NCI-H82 (cell line): ENCODE measurements around the gene LAD1.

Experiments used
- DNase-seq: peaks from one replicate; lab custom pipeline; 2025; lab: John Stamatoyannopoulos, UW

The LAD1 gene

DNA sequence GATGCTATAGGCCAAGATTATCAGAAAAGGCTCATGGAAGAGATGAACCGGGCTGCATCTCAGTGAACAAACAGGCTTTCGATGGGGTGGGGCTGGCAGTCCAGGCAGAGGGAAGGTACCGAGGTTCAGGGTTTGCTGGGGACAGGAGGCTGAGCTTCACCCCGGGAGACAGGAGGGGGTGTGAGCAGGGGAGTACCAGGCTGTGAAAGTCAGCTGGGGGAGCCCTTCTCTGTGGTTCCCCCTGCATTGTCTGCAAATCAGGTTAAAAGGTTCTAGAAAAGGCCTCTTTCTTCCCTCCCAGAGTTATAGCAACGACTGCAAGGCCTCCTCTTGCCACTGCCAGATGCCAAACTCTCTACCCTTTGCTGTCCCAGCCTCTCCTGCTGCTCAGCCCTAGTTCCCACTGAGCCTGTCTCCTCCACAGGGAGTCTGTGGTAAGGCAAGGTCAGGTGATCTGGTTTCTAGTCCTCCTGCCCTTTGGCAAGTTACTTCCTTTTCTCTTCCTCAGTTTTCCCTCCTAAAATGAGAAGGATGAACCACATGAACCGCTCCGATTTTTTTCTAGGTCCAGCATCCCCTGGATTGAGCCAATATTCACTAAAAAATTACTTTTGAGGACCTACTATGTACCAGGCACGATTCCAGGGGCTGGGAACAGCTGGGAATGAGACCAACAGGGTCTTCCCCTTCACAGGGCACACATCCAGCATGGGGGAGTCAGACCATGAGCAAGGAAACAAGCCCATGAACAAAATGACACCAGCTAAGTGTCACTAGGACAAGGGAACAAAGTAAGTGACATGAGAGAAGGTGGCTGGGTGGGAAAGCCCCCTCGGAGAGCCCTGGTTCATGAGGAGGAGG, 7.2 kb downstream of the LAD1 start:
- DNase-seq: no peak

DNA sequence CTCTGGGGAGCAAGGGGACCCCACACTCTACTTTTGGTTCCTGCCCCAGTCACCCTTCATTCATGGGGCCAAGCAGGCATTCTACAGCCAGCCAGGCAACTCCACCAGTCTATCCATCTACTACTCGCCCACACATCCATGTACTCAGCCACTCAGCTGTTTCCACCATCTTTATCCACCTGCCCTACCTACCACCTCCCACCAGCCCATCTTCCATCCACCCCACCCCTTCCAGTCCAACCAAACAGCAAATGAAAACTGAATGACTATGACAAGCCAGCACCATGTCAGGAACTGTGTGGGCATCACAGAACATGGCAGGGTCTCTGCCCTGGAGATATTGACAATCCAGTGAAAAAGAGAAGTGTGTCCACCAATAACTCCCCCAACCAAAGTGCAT, 7.9 kb downstream of the LAD1 start:
- DNase-seq: no peak

DNA sequence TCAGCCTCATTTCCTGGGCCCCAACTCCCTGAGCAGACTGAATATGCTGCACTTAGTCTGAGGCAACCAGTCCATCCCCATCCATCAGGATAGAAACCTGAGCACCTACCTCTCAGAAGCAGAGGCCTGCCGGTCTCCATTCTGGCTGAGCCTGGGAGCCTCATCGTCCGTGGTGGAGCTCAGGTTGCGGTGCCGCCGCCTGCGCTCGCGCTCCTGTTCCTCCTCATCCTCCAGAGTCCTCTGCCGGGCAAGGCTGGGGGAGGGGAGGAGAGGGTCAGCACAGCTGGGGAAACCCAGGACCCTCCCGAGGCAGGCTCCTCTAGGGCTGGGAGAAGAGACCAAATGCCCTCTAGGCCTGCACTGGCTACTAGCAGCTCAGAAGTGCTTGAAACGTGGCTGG, 10.1 kb downstream of the LAD1 start:
- no peak for DNase-seq

DNA sequence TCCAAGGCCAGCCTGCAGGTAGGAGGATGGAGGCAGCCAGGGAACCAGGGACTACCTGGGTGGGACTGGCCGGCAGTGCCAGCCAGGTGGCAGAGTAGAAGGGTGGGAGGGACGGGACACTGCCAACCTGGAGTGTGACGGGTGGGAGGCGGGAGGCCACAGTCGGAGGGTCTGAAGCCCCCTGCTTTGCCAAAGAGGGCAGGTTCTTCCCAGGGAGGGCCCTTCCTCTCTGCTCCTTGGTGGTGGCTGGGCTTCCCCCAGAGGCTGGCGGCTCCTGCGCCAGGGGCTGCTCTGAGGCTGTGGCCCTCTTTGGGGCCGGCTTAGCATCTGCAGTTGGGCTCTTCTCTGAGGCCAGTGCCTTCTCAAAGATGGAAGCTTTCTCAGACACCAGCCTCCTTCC, 12.9 kb downstream of the LAD1 start:
- DNase-seq: no peak

DNA sequence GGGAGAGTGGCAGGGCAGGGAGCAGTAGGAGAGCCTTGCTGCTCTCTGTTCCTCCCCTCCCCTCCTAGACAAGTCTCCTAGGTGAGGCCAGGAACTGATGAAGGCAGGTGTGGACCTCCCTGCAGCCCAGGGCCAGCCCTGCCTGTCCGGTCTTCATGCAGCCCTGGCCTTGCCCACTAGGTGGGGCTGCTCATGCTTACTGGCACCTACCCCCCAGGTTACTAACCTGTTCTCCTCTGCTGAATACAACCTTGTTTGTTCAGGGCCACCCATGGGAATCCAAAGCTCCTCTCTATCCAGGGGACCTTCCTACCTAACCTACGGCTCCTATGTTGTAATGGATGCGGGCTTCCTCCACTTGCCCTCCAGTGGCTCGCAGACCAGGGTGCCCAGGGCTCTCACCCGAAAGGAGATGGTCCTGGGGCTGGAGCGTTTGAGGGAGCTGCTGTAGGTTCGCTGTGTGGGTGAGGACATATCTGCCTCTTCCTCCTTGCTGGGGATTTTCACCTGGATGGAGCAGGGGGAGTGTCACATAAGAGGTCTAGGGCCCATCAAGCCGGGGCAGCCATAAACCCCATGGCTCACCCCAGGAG, 13.7 kb downstream of the LAD1 start:
- DNase-seq: peak; percentile 83

DNA sequence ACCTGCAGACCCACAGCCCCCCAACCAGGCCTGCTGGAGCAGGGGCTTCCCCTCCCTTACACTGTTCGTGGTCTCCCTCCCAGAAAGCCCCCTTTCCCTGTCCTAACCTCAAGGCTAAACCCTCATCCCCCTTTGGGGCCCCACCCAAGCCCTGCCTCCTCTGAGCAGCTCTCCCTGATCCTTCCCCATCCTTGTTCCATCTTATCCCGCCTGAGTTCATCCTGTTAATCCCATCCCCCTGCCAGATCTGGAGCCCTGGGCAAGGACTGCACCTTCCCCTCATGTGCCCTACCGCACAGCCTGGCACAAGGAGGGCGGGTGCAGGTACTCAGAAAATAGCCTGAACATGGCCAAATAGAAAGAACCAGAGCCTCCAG, 14.7 kb downstream of the LAD1 start:
- DNase-seq: peak; percentile 90

DNA sequence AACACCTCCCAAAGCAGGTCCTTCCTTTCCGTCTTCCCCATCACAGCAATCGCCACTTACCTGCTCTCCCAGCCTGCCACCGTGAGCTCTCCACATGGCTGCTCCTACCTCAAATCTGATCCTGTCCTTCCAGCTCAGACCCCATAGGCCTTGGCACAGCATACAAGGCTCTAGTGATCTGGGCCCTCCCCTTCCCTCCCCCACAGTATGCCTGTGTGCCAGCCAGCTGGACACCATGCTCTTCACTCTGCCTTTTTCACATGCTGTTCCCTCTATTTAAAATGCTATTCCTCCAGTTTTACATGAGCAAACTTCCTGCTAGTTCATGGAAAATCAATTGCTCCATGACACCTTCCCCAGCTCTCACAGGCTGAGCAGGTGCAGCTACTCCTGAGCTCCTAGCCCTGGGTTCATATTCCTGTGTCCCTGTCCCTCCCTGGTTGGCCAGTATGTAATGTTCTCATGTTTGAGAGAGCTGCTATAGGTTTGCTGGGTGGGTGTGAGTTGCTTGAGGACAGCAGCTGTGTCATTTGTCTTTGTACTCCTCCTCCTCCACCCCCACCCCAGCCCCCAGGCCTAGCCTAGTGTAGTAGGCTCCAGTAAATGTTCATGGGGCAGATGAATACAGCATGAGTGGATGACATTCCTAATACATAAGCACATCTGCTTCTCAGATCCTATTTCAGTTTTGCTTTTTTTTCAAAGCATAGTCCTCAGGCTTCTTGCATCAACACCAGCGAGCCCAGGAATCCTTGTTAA, 15.3 kb downstream of the LAD1 start:
- peak; percentile 87 for DNase-seq

DNA sequence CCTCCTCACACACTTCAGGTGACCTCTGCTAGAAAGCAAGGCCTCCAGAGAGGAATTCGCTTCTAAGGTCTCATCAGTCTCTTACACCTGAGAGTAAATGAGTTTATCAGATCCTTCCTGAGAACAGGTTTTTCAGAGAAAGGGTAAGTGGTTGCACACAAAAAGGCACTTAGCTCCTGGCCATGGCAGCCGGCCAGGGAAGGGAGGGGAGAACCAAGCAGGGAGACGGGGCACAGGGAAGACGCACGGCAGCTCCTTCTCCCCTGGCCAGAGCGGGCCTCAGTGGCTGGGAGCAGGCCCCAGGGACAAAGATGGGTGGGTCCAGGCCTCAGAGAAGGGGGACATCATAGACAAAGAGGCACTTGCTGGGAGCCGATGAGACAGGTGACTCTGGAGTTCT, 18.0 kb downstream of the LAD1 start:
- DNase-seq: no peak

DNA sequence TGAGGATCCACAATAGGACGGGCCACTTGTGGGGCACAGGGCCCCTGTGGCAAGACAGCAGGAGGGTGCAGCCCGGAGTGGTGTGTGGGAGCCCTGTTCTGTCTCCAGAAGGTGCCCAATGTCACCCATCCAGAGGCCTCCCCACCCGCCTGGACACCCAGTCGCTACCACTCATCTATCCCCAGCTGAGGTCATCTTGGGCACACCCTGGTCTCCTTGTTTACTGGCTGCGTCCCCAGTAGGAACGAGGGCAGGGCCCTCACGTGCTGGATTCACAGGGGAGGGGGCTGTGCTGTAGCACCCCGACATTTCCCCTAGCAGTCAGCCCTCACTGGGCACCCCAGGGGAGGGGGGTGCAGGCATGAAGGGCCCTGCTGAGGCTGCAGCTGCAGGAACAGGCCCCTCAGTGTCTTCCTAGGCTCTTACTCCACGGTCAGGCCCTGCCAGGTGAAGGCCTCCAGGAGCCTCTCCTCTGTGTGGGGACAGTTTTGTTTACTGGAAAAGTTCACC, 19.3 kb downstream of the LAD1 start:
- DNase-seq: no peak

DNA sequence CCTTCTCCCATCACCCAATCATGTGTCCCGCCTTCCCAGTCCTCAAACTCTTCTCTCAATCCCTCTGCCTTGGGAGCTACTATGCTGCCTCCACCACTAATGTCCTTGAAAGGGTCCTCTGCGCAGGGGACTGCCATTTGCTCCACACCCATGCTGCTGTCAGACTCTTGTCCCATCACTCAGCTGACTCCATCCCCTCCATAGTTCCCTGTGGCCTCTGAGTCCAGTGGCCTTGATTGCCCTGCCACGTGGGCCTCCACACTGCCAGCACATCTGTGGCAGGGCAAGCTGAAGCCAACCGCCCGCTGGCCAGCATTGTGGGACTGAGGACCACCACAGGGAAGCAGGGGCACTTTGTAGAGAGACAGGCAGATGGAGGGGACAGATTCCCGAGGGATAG, 20.3 kb downstream of the LAD1 start:
- no peak for DNase-seq

DNA sequence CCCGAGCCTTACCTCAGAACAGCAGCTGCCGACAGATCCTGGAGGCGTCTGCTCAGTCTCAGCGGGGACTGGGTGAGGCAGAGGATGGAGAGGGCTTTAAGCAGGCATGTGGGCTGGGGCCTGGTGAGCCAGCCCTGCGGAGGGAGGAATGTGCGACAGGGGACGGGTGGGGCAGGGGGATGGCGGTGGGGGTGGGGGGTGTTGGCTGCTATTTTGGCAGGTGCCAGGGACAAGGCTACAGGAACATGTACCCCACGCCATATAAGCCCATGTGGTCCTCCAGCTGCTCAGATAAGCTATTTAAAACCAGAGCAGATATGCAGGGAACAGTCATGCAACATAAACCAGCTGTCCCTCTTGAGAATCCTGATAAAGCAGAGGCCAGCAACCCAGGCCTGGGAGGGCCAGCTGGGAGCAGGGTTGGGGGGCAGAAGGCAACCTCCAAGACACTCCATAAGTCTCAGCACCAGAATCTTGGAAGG, 21.5 kb downstream of the LAD1 start, which contains the start of gene TNNT2:
TSS of gene TNNT2 (minus strand) at position 70 of the 482 bp plus-strand sequence. CDS start 4,426 bp downstream, outside the sequence.
- peak; percentile 89 for DNase-seq

DNA sequence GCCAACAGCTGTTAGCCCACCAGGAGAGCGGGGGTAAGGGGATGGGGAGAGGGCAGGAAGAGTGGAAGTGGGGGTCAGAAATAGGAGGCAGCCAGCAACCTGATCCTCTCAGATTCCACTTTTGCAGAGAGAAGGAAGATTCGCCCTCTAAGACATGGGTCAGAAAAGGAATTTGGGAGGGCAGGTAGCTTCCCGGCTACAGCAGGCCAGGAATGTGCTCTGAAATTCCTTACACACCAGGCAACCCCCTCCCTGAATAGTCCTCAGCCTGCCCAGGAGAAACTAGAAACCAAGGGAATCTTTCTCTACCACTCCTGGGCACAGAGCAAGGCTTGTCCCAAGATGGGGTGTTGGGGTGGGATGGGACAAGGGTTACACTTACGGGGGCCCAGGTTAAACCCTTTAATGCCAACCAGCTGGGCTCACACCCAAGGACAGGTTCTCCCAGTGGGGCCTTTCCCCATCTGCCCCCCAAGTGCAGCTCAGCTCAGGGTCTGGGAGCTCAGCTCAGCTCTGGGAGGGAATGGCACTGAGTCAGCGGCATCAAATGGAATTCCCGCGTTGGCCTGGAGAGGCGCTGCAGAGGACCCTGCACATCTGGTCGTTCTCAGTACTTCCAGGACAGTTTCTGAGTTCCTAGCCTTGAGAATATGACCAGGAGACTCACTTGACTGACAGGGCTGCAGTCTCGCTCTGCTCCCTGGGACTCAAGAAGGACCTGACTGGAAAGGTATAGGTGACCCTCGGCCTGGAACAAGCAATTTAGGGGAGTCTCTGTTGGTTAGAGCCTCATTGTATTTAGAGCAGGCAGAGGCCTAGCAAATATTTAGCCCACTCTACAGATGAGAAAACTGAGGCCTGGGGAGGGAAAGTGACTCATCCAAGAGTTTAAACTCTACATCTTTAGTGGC, 22.4 kb downstream of the LAD1 start:
- DNase-seq: peak; percentile 91

DNA sequence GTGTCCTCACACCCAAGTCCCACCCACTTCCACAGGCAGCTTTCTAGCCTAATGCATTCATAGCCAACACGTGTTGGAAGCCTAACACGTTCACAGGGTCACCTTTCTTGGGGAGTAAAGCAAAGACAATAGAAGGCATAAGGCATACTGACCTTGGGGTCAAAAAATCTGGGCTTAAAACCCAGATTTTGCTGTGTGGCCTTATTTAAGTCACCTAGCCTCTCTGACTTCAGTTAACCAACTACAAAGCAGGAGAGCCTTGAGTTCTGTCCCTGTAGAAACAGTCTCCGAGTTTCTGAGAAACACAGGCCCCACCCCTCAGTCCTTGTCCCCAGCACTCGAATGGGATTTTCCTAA, 23.0 kb downstream of the LAD1 start:
- peak; percentile 93 for DNase-seq

DNA sequence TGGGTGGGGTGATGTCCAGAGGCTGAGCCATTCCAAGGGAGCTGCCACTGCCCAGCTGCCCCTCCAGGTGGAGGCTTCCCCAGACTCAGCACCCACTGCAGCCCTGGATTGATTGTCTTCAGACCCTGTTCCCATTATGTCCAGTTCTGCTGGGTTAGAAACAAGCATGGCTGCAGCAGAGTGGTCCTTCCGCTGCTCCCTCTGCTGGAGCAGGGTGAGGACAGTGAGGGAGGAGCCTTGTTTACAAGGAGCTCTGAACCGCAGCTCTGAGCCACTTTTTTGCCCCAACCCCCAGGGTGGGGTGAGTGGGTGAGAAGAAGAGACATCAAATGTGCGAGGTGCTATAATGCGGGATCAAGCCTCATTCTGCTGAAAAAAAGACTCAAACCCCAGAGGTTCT, 24.0 kb downstream of the LAD1 start:
- DNase-seq: peak; percentile 63

DNA sequence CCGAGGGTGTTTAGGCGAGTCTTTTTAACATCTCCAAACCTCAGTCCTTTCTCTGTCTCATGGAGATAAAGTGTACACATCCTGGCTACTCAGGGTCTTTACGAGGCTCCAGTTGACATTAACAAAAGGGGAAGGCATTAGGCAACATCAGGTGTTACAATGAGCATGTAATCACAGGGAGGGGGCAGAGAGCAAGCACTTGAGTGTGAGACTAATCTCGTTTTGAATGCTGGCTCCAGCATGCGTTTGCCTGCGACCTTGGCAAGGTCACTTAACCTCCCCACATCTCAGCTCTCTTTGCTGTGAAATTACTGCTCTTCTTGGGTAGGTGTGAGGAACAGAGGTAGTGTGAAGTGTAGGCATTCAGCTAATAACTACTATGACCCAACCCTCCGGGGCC, 24.8 kb downstream of the LAD1 start:
- peak; percentile 93 for DNase-seq

DNA sequence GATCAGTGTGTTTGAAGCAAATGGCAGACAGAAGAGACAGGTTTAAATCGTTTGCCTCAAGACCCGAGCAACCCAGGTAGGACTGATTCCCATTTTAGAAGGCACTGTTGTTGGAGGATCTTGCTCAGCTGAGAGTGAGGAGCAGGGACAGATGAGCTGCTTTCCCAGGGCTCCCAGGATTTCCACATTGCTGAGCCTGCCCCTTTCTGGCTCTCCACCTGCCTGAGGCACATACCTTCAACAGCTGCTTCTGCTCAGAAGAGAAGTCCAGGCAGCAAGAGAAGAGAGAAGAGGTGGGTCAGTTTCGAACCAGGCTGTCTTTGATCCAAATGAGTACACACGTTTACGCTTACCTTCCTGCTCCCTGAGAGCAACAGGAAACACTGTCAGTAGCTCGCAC, 27.3 kb downstream of the LAD1 start:
- no peak for DNase-seq

DNA sequence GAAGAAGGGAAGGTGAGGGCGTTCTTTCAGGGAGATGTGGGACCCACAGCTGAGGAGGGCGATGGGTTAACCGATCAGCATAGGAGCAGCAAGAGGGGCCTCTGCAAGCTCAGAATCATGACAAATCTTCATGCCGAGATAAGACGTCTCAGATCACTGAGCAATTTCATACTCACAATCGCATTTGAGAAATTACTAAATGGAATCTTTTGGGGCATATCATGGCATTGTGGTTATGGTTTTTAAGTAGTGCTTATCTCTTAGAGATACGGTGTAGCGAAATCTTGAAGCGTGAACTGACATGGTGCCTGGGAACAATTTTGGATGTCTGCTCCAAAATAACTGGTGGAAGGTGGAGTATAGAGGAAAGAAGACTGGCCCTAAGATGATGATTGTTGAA, 27.8 kb downstream of the LAD1 start:
- no peak for DNase-seq

DNA sequence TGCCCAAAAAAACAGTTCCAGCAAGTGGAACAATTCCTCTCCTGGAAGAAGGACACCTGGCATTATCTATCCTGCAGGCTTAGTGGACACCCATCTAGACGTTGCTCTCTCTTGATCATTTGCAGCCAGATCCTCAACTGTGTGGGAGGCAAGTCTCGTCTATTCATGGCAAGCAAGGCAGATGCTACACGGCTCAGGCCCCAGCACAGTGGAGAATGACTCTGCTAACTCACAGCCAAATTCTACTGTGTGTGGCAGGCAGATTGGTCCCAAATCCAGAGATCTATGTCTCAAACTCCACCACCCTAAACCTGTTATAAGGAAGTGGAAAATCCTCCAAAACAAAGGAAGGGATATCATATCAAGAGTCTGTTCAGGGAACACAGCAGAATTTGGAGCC, 28.6 kb downstream of the LAD1 start:
- no peak for DNase-seq

DNA sequence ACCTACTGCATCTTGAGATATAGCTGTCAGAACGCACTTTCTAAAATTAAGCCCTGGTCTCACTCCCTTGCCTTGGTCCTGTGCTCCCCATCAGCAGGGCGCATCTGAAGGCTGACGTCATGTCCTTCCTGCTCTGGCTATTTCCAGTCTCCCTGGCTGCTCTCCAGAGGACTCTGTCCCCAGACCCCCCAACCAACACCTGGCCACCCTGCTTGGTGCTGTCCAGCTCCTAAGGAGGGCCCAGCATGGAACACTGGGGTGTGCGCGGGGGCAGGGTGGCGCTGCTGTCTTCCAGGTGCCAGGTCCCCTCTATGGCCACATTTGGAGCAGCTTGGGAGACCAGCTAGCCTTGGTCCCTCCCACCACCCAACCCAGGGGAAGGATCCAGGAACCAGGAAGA, 29.9 kb downstream of the LAD1 start:
- no peak for DNase-seq

DNA sequence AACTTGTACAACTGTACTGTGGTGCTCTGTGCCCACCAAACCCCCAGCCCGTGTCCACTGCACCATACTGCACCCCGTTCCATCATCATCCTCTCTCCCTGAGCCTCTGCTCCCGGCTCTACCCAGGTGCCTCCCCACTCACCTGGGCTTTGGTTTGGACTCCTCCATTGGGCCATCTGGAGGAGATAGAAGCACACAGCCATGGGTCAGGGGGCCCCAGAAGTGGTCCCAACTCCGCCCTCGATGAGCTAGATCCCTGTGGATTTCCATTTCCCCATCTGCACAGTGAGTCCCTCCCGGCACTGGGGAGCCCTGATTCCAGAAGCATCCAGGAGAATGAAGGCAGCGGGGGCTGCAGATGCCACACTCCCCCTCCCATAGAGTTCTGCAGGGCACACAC, 32.4 kb downstream of the LAD1 start:
- DNase-seq: no peak

DNA sequence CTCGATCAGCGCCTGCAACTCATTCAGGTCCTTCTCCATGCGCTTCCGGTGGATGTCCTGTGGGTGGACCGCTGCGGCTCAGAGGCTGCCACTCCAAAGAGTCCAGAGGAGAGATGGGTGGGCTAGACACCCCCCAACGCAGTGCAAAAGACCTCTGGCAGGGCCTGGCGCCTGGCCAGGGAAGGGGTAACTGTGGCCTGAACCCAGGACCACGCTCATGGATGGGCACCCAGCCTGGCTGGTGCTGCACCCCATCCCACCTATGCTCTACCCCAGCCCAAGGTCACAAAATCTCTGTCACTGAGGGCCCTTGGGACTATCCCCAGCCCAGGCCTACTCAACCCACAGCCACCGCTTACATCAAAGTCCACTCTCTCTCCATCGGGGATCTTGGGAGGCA, 33.9 kb downstream of the LAD1 start:
- no peak for DNase-seq

DNA sequence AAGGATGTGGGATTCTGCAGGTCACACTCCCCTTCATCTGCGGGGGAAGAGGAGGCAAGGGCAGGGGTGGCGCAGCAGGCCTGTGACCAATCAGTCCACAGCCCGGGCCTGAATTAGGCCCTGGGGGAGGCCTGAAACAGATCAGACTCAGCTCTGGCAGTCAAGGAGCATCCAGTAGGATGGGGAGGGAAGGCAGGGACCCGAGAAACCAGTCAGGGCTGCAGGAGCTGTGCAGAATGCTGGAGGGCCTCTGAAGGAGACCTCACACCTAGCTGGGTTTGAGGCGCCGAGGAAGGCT, 34.4 kb downstream of the LAD1 start:
- no peak for DNase-seq
